Mesothelial cell of epicardium (in vitro differentiated cells): ENCODE results near the gene FAM20C. TPM values are rescaled to one million over a fixed set of nuclear protein-coding genes. Genes with fewer than 3 reads are reported as not detected.

ENCODE experiments used
- DNase-seq, 2 experiments: peaks; one replicate each; pipeline ENCODE4 v3.0.0; 2021; ENCODE audit warnings: low spot score in 2 of 2; ENCODE audit not compliant: unreplicated experiment in 2 of 2
- H3K27ac Mint-ChIP-seq: 2 replicates; pipeline ENCODE4 v1.8.0; 2021; ENCODE audit warnings: mixed read lengths
- H3K27me3 Mint-ChIP-seq: 2 replicates; pipeline ENCODE4 v1.8.0; 2021; ENCODE audit warnings: low read depth, mixed read lengths
- H3K36me3 Mint-ChIP-seq: 2 replicates; pipeline ENCODE4 v1.8.0; 2021; ENCODE audit warnings: mixed read lengths
- H3K4me1 Mint-ChIP-seq: 2 replicates; pipeline ENCODE4 v1.8.0; 2021; ENCODE audit warnings: mixed read lengths
- H3K4me3 Mint-ChIP-seq: 2 replicates; pipeline ENCODE4 v1.8.0; 2021; ENCODE audit warnings: mild to moderate bottlenecking, moderate library complexity, mixed read lengths
- H3K9me3 Mint-ChIP-seq: 2 replicates; pipeline ENCODE4 v1.8.0; 2021; ENCODE audit warnings: mixed read lengths
- CTCF ChIP-seq: fragments of 200-600 bp; sonication (generic); IDR thresholded peaks from one replicate; pipeline ENCODE4 v1.5.0; 2021; ENCODE audit warnings: antibody characterized with exemption; ENCODE audit not compliant: unreplicated experiment
- total RNA-seq: library from RNA; stranded (reverse); gene quantifications from 3 replicates; pipeline ENCODE4 v1.2.1, GENCODE V29; 2021

The FAM20C gene
- total RNA-seq, 1 donor from 2014 or later = 17.8 TPM

GRCh38 chr7:297611-298374 is 105.4 kb downstream of the FAM20C start:
- Mint-ChIP-seq H3K27me3 (peaks cover 44% of the 10 kb centered on the region), H3K36me3 (no peaks in the 10 kb centered on the region), H3K9me3 (no peaks in the 10 kb centered on the region), H3K4me1 (peaks cover 2% of the 10 kb centered on the region), H3K27ac (no peak overlapping the region), H3K4me3 (no peak overlapping the region)
- no peak for TF ChIP-seq CTCF
- no peak for DNase-seq

GRCh38 chr7:298375-298702 is 106.0 kb downstream of the FAM20C start:
- Mint-ChIP-seq H3K27ac (no peak overlapping the region), H3K27me3 (peaks cover 38% of the 10 kb centered on the region), H3K9me3 (no peaks in the 10 kb centered on the region), H3K4me3 (no peak overlapping the region), H3K36me3 (no peaks in the 10 kb centered on the region), H3K4me1 (peaks cover 3% of the 10 kb centered on the region)
- DNase-seq = no peak
- TF ChIP-seq CTCF = no peak

GRCh38 chr7:298743-299142 is 106.4 kb downstream of the FAM20C start:
- H3K9me3 Mint-ChIP-seq = no peaks in the 10 kb centered on the region
- peaks cover 34% of the 10 kb centered on the region for H3K27me3 Mint-ChIP-seq
- H3K27ac Mint-ChIP-seq = no peak overlapping the region
- DNase-seq = no peak
- H3K4me3 Mint-ChIP-seq = no peak overlapping the region
- TF ChIP-seq CTCF = no peak
- peaks cover 6% of the 10 kb centered on the region for H3K4me1 Mint-ChIP-seq
- no peaks in the 10 kb centered on the region for H3K36me3 Mint-ChIP-seq

GRCh38 chr7:299169-299568 is 106.8 kb downstream of the FAM20C start:
- no peak overlapping the region for H3K4me3 Mint-ChIP-seq
- peaks cover 6% of the 10 kb centered on the region for H3K4me1 Mint-ChIP-seq
- TF ChIP-seq CTCF = no peak
- no peak overlapping the region for H3K27ac Mint-ChIP-seq
- peaks cover 30% of the 10 kb centered on the region for H3K27me3 Mint-ChIP-seq
- no peaks in the 10 kb centered on the region for H3K36me3 Mint-ChIP-seq
- no peaks in the 10 kb centered on the region for H3K9me3 Mint-ChIP-seq
- no peak for DNase-seq

- Mint-ChIP-seq H3K9me3 (no peaks in the 10 kb centered on the region), H3K27me3 (peaks cover 26% of the 10 kb centered on the region), H3K4me1 (peaks cover 6% of the 10 kb centered on the region), H3K36me3 (no peaks in the 10 kb centered on the region), H3K27ac (no peak overlapping the region), H3K4me3 (no peak overlapping the region)
- no peak for TF ChIP-seq CTCF
- DNase-seq = no peak
These were observed 107.3 kb downstream of the FAM20C start for GRCh38 chr7:299628-300027.
